ENCODE data around the gene CCHCR1.

DNA sequence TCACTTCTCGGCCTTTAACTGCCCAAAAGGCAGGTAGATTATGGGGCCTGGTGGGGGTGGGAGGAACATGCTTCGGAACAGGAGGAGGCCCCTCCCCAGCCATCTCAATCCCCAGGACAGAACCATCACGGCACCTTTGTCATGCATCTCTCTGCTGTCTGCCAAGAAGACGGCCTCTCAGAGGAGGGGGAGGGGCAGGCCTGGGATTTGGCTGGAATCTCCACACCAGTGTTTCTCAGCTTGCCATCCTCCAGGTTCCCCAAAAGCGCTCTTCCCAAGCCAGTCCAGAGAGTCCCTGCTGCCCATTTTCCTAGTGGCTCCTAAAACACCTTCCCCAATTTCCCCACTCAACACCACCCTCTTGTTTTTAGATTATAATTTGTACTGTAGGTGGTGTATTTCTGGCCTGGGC is 15.4 kb upstream of the CCHCR1 start:
- TF ChIP-seq POLR2A (IDR thresholded peaks at IDR 0.05) (no peak), EP300 (IDR thresholded peaks at IDR 0.05) (no peak)
- TF ChIP-seq, protein P1, sequence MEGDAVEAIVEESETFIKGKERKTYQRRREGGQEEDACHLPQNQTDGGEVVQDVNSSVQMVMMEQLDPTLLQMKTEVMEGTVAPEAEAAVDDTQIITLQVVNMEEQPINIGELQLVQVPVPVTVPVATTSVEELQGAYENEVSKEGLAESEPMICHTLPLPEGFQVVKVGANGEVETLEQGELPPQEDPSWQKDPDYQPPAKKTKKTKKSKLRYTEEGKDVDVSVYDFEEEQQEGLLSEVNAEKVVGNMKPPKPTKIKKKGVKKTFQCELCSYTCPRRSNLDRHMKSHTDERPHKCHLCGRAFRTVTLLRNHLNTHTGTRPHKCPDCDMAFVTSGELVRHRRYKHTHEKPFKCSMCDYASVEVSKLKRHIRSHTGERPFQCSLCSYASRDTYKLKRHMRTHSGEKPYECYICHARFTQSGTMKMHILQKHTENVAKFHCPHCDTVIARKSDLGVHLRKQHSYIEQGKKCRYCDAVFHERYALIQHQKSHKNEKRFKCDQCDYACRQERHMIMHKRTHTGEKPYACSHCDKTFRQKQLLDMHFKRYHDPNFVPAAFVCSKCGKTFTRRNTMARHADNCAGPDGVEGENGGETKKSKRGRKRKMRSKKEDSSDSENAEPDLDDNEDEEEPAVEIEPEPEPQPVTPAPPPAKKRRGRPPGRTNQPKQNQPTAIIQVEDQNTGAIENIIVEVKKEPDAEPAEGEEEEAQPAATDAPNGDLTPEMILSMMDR (IDR thresholded peaks at IDR 0.05) = no peak
